Amygdala (tissue), 56 donors: Measurements from ENCODE around the gene TMEM92.
A peak's percentile ranks its signal among the peaks of the same experiment; 100 is the strongest.
"Not testable (repeated sequence)": the region's sequence is repeated elsewhere in the genome, so short reads cannot be mapped to it uniquely, and the experiment has no call there.

ENCODE experiments used
- DNase-seq, 56 donors: peaks; one replicate each; lab custom pipeline; 2025; lab: John Stamatoyannopoulos, UW

Gene TMEM92

GRCh38 chr17:50261051-50261915 is 13.0 kb upstream of the TMEM92 start:
- no peak for DNase-seq

- no peak for DNase-seq
These were observed 12.1 kb upstream of the TMEM92 start for GRCh38 chr17:50262001-50262794.

GRCh38 chr17:50263331-50264262 is 10.7 kb upstream of the TMEM92 start:
- no peak for DNase-seq

- DNase-seq, result no peak
These were observed 9.8 kb upstream of the TMEM92 start for GRCh38 chr17:50264263-50265113.

GRCh38 chr17:50265212-50265611 is 9.1 kb upstream of the TMEM92 start:
- no peak for DNase-seq

GRCh38 chr17:50265690-50266315 is 8.5 kb upstream of the TMEM92 start:
- DNase-seq, result no peak

GRCh38 chr17:50266384-50267073 is 7.7 kb upstream of the TMEM92 start:
- DNase-seq, result no peak

GRCh38 chr17:50267074-50267841 is 7.0 kb upstream of the TMEM92 start:
- no peak for DNase-seq

- no peak for DNase-seq
These were observed 6.2 kb upstream of the TMEM92 start for GRCh38 chr17:50268026-50268425.

GRCh38 chr17:50268743-50269275 is 5.5 kb upstream of the TMEM92 start:
- DNase-seq, result no peak

GRCh38 chr17:50269477-50270434 is 4.5 kb upstream of the TMEM92 start:
- DNase-seq, result peak in 18 of 56 donors; percentile 2 to 71 (median 18)

- DNase-seq, result peak in 12 of 56 donors; percentile 3 to 41 (median 14)
These were observed 3.6 kb upstream of the TMEM92 start for GRCh38 chr17:50270435-50271362.

- DNase-seq, result not testable (repeated sequence)
These were observed 2.9 kb upstream of the TMEM92 start for GRCh38 chr17:50271363-50271750.

GRCh38 chr17:50272246-50272645 is 2.0 kb upstream of the TMEM92 start:
- no peak for DNase-seq
